K562 (cell line): ENCODE results near the gene SYT3. TPM values are rescaled to one million over a fixed set of nuclear protein-coding genes. Genes with fewer than 3 reads are reported as not detected.
A peak's percentile ranks its signal among the peaks of the same experiment; 100 is the strongest.

Experiments used
- ATF2 ChIP-seq: sonication (generic); formaldehyde crosslinking; IDR thresholded peaks from 2 replicates; pipeline ENCODE4 v1.8.1; 2022; ENCODE audit warnings: missing genetic modification reagents
- ELF1 ChIP-seq: fragments of 200-800 bp; sonication (Bioruptor generic); IDR thresholded peaks from 2 replicates; pipeline ENCODE4 v1.6.1; 2016; ENCODE audit warnings: missing genetic modification characterization, missing compliant biosample characterization
- ETS1 ChIP-seq: conservative IDR thresholded peaks from 2 replicates; pipeline ENCODE4 v1.6.1; 2011; ENCODE audit warnings: low read depth, mild to moderate bottlenecking, low read length; ENCODE audit not compliant: control insufficient read depth
- GABPA ChIP-seq: fragments of 200-800 bp; sonication (Bioruptor generic); conservative IDR thresholded peaks from 2 replicates; pipeline ENCODE4 v1.6.1; 2016; ENCODE audit warnings: low read depth, missing genetic modification characterization, missing compliant biosample characterization
- GABPB1 ChIP-seq: sonication (generic); formaldehyde crosslinking; IDR thresholded peaks from 2 replicates; pipeline ENCODE4 v1.8.0; 2022; ENCODE audit warnings: mild to moderate bottlenecking, missing genetic modification reagents
- HDAC1 ChIP-seq, 2 experiments: fragments of 450-650 bp; IDR thresholded peaks; 2 replicates each; pipeline ENCODE4 v1.6.1; 2016 to 2017; ENCODE audit warnings: inconsistent platforms in 1 of 2, mild to moderate bottlenecking in 1 of 2, moderate library complexity in 1 of 2
- KLF10 ChIP-seq: fragments of 250-450 bp; sonication (Bioruptor Pico); IDR thresholded peaks from 2 replicates; pipeline ENCODE4 v1.6.1; 2021; ENCODE audit warnings: matching md5 sums
- MBD2 ChIP-seq: sonication (generic); IDR thresholded peaks from 2 replicates; pipeline ENCODE4 v1.6.1; 2016; ENCODE audit warnings: low read depth, borderline replicate concordance
- MECOM ChIP-seq: fragments of 250-450 bp; sonication (Bioruptor Pico); IDR thresholded peaks from 2 replicates; pipeline ENCODE4 v1.8.0; 2022; ENCODE audit warnings: inconsistent platforms
- NKRF ChIP-seq: fragments of 450-650 bp; IDR thresholded peaks from 2 replicates; pipeline ENCODE4 v1.6.1; 2016; ENCODE audit warnings: borderline replicate concordance
- SUPT5H ChIP-seq: fragments of 450-650 bp; IDR thresholded peaks from 2 replicates; pipeline ENCODE4 v1.6.1; 2016
- TARDBP ChIP-seq: fragments of 450-650 bp; IDR thresholded peaks from 2 replicates; pipeline ENCODE4 v1.6.1; 2016
- TCF15 ChIP-seq: fragments of 250-450 bp; sonication (Bioruptor Pico); IDR thresholded peaks from 2 replicates; pipeline ENCODE4 v1.8.0; 2022; ENCODE audit warnings: moderate library complexity, mild to moderate bottlenecking, inconsistent platforms
- TEAD1 ChIP-seq, 2 experiments: fragments of 450-650 bp in 1 of 2; sonication (generic) in 1 of 2; formaldehyde crosslinking; IDR thresholded peaks; 2 replicates each; pipeline versions ENCODE4 v1.4.0 to v1.8.0; 2020 to 2022; ENCODE audit warnings: mild to moderate bottlenecking in 2 of 2, missing genetic modification reagents in 1 of 2
- USF1 ChIP-seq: sonication (generic); formaldehyde crosslinking; IDR thresholded peaks from 2 replicates; pipeline ENCODE4 v1.9.0; 2022; ENCODE audit warnings: mild to moderate bottlenecking, missing genetic modification reagents
- VEZF1 ChIP-seq: fragments of 200-800 bp; sonication (Bioruptor generic); IDR thresholded peaks from 2 replicates; pipeline ENCODE4 v1.6.1; 2017; ENCODE audit warnings: missing genetic modification characterization, missing compliant biosample characterization
- ZKSCAN1 ChIP-seq: fragments of 150-350 bp; IDR thresholded peaks from 2 replicates; pipeline ENCODE4 v1.6.1; 2016; ENCODE audit warnings: low read depth, low read length
- ZNF77 ChIP-seq: fragments of 250-450 bp; sonication (Bioruptor Pico); IDR thresholded peaks from 2 replicates; pipeline ENCODE4 v1.5.0; 2020
- polyA plus RNA-seq, 8 experiments: library from polyadenylated mRNA; depleted of rRNA in 4 of 8; stranded (reverse) in 5 of 8; unstranded in 3 of 8; fragments of >200 nt; fragmentation: Nextera tagmentation in 2 of 8; fragmentation: Illumina TruSeq in 1 of 8; extraction: Ambion mirVana in 2 of 8; extraction: Trizol in 1 of 8; gene quantifications; 2 replicates each; pipeline versions ENCODE4 v1.2.1 to v1.2.3, GENCODE V29; 2011 to 2014; ENCODE audit warnings: inconsistent platforms in 1 of 8, missing spikeins in 1 of 8
- total RNA-seq, 7 experiments: library from RNA; depleted of rRNA in 6 of 7; stranded (reverse); fragments of >200 nt in 6 of 7; fragmentation: Illumina TruSeq in 2 of 7; extraction: Trizol in 2 of 7; gene quantifications; 2 replicates each; pipeline versions ENCODE4 v1.2.1 to v1.2.3, GENCODE V29; 2011 to 2021; ENCODE audit warnings: low replicate concordance in 1 of 7

SYT3 gene
- total and polyA plus RNA-seq, 9 of the 15 experiments (the other 6 are each of a cell fraction or from before 2014, with no cell fraction given): 0.36 to 2.0 (median 0.54) TPM; not detected in 2

- TF ChIP-seq VEZF1 (CRISPR knock-in tag) (peak; percentile 29; the same call in 1 of the 2 replicates), ZKSCAN1 (no peak), SUPT5H (peak; percentile 53), KLF10 (CRISPR knock-in tag) (no peak), ELF1 (tag) (peak; percentile 48; the same call in 1 of the 2 replicates), NKRF (0 out of 2 replicates have a peak, but pooled peaks have one; percentile 57), ATF2 (no peak), GABPB1 (CRISPR knock-in tag) (peak; percentile 63), MBD2 (peak; percentile 93), GABPA (tag) (peak; percentile 59), TARDBP (0 out of 2 replicates have a peak, but pooled peaks have one; percentile 19), TEAD1 (CRISPR knock-in tag; IDR thresholded peaks at IDR 0.05) (peak in 1 of 2 experiments; percentile 63; a peak in 1 of 4 replicates), ETS1 (peak; percentile 90; the same call in 1 of the 2 replicates), MECOM (CRISPR knock-in tag) (peak; percentile 30; the same call in 1 of the 2 replicates), TCF15 (CRISPR knock-in tag) (no peak), ZNF77 (CRISPR knock-in tag) (no peak), USF1 (no peak), HDAC1 (IDR thresholded peaks at IDR 0.05) (peak in 1 of 2 experiments; percentile 69; a peak in 2 of 4 replicates)
Measured at GRCh38 chr19:50649433-50650391, 10.0 kb upstream of the SYT3 start, which contains the start of gene C19orf81 (continued).
